Measurements from ENCODE around the gene MYADM. TPM values are rescaled to one million over a fixed set of nuclear protein-coding genes. Genes with fewer than 3 reads are reported as not detected.

MYADM gene
- total RNA-seq, 3 donors from 2014 or later = 47.0 to 193 (median 67.7) TPM

DNA sequence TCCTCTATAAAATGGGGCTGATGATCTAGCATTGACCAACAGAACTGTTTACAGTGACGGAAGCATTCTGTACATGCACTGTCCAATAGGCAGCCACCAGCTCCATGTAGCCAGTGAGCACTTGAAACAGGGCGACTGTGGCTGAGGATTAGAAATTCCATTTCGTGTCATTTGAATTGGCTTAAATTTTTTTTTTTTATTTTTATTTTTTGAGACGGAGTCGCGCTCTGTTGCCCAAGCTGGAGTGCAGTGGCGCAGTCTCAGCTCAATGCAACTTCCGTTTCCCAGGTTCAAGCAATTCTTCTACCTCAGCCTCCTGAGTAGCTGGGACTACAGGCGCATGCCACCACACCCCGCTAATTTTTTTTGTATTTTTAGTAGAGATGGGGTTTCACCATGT lies 17.4 kb downstream of the MYADM start:
- ATAC-seq = no peak
- no peaks in the 10 kb centered on the region for H3K36me3 ChIP-seq (ENCODE audit: low read depth)

GRCh38 chr19:53892301-53892980 lies 24.8 kb downstream of the MYADM start:
- Histone ChIP-seq H3K4me3 (no peak overlapping the region), H3K4me1 (ENCODE audit: low read depth) (peaks cover 6% of the 10 kb centered on the region), H3K36me3 (ENCODE audit: low read depth) (no peaks in the 10 kb centered on the region), H3K9me3 (no peaks in the 10 kb centered on the region)
- ATAC-seq (no peak), DNase-seq (peak in 1 of 3 donors; percentile 40)
- intact Hi-C loops (cut with DNase I, micrococcal nuclease) = no loop called here
- TF ChIP-seq CTCF (IDR thresholded peaks at IDR 0.05) = no peak

More for the DNA sequence above, 17.4 kb downstream of the MYADM start:
- intact Hi-C loops (cut with DNase I, micrococcal nuclease) = no loop called here
- no peak overlapping the region for H3K4me3 ChIP-seq
- no peak for TF ChIP-seq CTCF (IDR thresholded peaks at IDR 0.05)
- H3K9me3 ChIP-seq = no peaks in the 10 kb centered on the region
- H3K4me1 ChIP-seq (ENCODE audit: low read depth) = peaks cover 18% of the 10 kb centered on the region
- peak in 1 of 3 donors; percentile 5 for DNase-seq

DNA sequence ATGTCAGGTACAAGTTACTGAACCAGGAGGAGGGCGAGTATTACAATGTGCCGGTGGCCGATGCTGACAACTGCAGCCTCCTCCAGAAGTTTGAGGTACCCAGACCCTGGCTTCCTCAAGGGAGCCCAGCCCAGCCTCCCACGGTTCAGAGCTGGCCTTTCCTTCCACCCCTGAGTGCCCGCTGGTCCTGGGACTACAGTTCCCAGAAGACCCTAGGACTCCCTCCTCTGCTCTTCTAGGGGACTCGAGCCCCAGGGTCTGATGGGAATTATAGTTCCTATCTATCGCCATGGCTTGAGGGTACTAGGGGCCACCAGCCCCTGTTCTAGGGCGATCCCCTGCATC lies 25.3 kb downstream of the MYADM start:
- ATAC-seq = no peak
- intact Hi-C loops (cut with DNase I, micrococcal nuclease) = no loop called here

GRCh38 chr19:53894707-53895106 lies 27.0 kb downstream of the MYADM start:
- Histone ChIP-seq H3K36me3 (ENCODE audit: low read depth) (no peaks in the 10 kb centered on the region), H3K4me3 (no peak overlapping the region), H3K9me3 (no peaks in the 10 kb centered on the region), H3K4me1 (ENCODE audit: low read depth) (peaks cover 5% of the 10 kb centered on the region)
- TF ChIP-seq CTCF (IDR thresholded peaks at IDR 0.05) = no peak
- intact Hi-C loops (cut with DNase I, micrococcal nuclease) = no loop called here
- DNase-seq (no peak), ATAC-seq (no peak)

More for the DNA sequence above, 25.3 kb downstream of the MYADM start:
- no peak overlapping the region for H3K4me3 ChIP-seq
- no peak for TF ChIP-seq CTCF (IDR thresholded peaks at IDR 0.05)
- no peaks in the 10 kb centered on the region for H3K36me3 ChIP-seq (ENCODE audit: low read depth)
- peak in 1 of 3 donors; percentile 21 for DNase-seq
- peaks cover 6% of the 10 kb centered on the region for H3K4me1 ChIP-seq (ENCODE audit: low read depth)
- no peaks in the 10 kb centered on the region for H3K9me3 ChIP-seq

DNA sequence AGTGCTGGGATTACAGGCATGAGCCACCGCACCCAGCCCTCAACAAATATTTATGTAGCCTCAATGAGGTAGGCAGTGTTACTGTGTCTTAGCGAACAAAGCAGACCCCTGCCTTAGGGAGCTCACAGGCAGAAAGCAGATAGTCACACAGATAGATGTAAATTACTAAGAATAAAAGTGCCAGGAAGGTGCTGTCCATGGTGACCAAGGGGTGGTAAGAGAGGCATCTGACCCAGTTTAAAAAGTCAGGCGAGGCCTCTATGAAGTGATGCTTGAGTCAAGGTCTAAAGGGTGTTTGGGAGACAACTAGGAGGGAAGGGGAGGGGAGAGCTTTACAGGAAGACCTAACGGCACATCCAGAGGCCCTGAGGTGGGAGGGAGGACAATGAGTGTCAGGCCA lies 29.0 kb downstream of the MYADM start:
- intact Hi-C loops (cut with DNase I, micrococcal nuclease) = no loop called here
- TF ChIP-seq CTCF (IDR thresholded peaks at IDR 0.05) = no peak

GRCh38 chr19:53897459-53897858 lies 29.8 kb downstream of the MYADM start:
- TF ChIP-seq CTCF (IDR thresholded peaks at IDR 0.05) = no peak
- DNase-seq (no peak), ATAC-seq (no peak)
- Histone ChIP-seq H3K4me3 (no peak overlapping the region), H3K9me3 (no peaks in the 10 kb centered on the region), H3K4me1 (ENCODE audit: low read depth) (no peaks in the 10 kb centered on the region), H3K36me3 (ENCODE audit: low read depth) (no peaks in the 10 kb centered on the region)
- intact Hi-C loops (cut with DNase I, micrococcal nuclease) = no loop called here

More for the DNA sequence above, 29.0 kb downstream of the MYADM start:
- H3K36me3 ChIP-seq (ENCODE audit: low read depth) = no peaks in the 10 kb centered on the region
- H3K4me3 ChIP-seq = no peak overlapping the region
- no peaks in the 10 kb centered on the region for H3K4me1 ChIP-seq (ENCODE audit: low read depth)
- no peak for ATAC-seq
- no peaks in the 10 kb centered on the region for H3K9me3 ChIP-seq
- no peak for DNase-seq

All from mucosa of descending colon (tissue), 3 donors.